Measurements from ENCODE around the gene CENPP. TPM values are rescaled to one million over a fixed set of nuclear protein-coding genes. Genes with fewer than 3 reads are reported as not detected.
"Not testable (repeated sequence)": the region's sequence is repeated elsewhere in the genome, so short reads cannot be mapped to it uniquely, and the experiment has no call there.

Gene CENPP
- total RNA-seq, 2 donors from 2014 or later, result 1.7 to 2.4 TPM

GRCh38 chr9:92592946-92593861 lies 267.5 kb downstream of the CENPP start:
- ATAC-seq (no peak), DNase-seq (no peak)
- intact Hi-C loops (cut with DNase I, micrococcal nuclease), result no loop called here

DNA sequence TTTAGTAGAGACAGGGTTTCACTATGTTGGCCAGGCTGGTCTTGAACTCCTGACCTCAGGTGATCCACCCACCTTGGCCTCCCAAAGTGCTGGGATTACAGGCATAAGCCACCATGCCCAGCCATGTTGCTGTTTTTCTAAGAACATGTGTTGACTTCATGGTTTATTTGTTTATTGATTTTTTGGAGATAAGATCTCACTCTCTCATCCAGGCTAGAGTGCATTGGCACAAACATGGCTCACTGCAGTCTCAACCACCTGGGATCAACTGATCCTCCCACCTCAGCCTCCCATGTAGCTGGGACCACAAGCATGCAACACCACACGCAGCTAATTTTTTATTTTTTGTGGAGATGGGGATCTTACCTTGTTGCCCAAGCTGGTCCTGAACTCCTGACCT lies 269.3 kb downstream of the CENPP start:
- DNase-seq; ATAC-seq; intact Hi-C loops (cut with DNase I, micrococcal nuclease): not testable (repeated sequence)

- no peak for DNase-seq
- intact Hi-C loops (cut with DNase I, micrococcal nuclease), result no loop called here
- no peak for ATAC-seq
Measured at GRCh38 chr9:92595930-92596329, 270.2 kb downstream of the CENPP start.

GRCh38 chr9:92598382-92598781 lies 272.6 kb downstream of the CENPP start:
- ATAC-seq (no peak), DNase-seq (no peak)
- intact Hi-C loops (cut with DNase I, micrococcal nuclease), result no loop called here

DNA sequence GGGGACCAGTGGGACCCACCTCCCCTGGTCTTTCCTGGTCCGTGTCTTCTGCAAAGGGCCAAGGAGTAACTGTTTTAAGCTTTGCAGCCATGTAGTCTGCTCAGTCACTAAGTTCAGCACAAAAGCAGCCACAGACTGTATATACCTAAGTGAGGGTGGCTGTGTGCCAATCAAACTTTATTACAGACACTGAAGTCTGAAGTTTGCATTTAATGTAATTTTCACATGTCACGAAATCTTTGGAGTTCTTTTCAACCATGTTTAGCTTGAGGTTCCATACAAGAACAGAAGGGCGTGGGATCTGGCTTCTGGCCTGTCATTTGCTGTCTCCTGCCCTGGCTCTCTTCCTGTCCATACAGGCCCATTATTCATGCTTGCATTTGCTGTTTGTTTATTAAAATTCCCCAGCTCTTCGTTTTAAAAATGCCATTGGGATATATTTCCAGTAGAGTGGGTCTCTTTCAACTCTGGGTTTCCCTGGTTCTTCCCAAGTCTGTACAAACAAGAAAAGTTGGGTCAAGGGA lies 274.2 kb downstream of the CENPP start:
- DNase-seq (no peak), ATAC-seq (no peak)
- intact Hi-C loops (cut with DNase I, micrococcal nuclease), result no loop called here

- ATAC-seq (no peak), DNase-seq (no peak)
- intact Hi-C loops (cut with DNase I, micrococcal nuclease), result no loop called here
Measured at GRCh38 chr9:92600462-92601261, 274.9 kb downstream of the CENPP start.

- intact Hi-C loops (cut with DNase I, micrococcal nuclease), result no loop called here
- ATAC-seq (no peak), DNase-seq (no peak)
Measured at GRCh38 chr9:92601451-92601850, 275.7 kb downstream of the CENPP start.

- intact Hi-C loops (cut with DNase I, micrococcal nuclease), result no loop called here
- DNase-seq (no peak), ATAC-seq (no peak)
Measured at GRCh38 chr9:92602413-92602812, 276.7 kb downstream of the CENPP start.

- ATAC-seq (no peak), DNase-seq (no peak)
- intact Hi-C loops (cut with DNase I, micrococcal nuclease), result no loop called here
Measured at GRCh38 chr9:92603100-92603499, 277.3 kb downstream of the CENPP start.

GRCh38 chr9:92603990-92604389 lies 278.2 kb downstream of the CENPP start:
- intact Hi-C loops (cut with DNase I, micrococcal nuclease), result no loop called here
- ATAC-seq, result no peak

DNA sequence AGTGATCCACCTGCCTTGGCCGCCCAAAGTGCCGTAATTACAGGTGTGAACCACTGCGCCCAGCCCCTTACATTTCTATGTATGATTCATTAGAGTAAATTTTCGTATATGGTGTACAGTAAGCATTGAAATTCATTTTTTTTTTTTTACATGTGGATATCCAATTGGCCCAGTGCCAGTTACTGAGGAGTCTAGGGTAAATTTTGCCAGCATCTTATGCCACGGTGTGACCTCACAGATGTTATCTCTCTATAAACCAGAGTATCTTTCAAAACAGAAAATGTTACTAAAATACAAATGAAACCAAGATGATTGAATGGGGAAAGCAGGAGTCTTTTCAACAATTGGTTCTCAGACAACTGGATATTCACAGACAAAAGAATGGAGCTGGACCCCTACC lies 279.5 kb downstream of the CENPP start:
- intact Hi-C loops (cut with DNase I, micrococcal nuclease), result no loop called here
- no peak for ATAC-seq
- no peak for DNase-seq

More at GRCh38 chr9:92603990-92604389, 278.2 kb downstream of the CENPP start:
- no peak for DNase-seq

DNA sequence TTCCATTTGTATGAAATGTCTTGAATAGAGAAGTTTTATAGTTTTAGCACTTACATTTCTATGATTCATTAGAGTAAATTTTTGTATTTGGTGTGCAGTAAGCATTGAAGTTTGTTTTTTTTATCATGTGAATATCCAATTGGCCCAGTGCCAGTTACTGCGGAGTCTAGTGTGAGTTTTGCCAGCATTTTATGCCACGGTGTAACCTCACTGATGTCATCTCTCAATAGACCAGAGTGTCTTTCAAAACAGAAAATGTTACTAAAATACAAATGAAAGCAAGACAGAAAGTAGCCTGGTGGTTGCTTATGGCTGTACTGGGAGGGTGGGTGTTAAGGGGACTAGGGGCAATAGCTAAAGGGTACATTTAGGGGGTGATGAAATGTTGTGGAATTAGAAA lies 281.3 kb downstream of the CENPP start:
- ATAC-seq, result no peak
- no peak for DNase-seq

GRCh38 chr9:92607773-92608172 lies 282.0 kb downstream of the CENPP start:
- DNase-seq (no peak), ATAC-seq (no peak)
- intact Hi-C loops (cut with DNase I, micrococcal nuclease), result no loop called here

More for the DNA sequence above, 281.3 kb downstream of the CENPP start:
- intact Hi-C loops (cut with DNase I, micrococcal nuclease), result no loop called here

DNA sequence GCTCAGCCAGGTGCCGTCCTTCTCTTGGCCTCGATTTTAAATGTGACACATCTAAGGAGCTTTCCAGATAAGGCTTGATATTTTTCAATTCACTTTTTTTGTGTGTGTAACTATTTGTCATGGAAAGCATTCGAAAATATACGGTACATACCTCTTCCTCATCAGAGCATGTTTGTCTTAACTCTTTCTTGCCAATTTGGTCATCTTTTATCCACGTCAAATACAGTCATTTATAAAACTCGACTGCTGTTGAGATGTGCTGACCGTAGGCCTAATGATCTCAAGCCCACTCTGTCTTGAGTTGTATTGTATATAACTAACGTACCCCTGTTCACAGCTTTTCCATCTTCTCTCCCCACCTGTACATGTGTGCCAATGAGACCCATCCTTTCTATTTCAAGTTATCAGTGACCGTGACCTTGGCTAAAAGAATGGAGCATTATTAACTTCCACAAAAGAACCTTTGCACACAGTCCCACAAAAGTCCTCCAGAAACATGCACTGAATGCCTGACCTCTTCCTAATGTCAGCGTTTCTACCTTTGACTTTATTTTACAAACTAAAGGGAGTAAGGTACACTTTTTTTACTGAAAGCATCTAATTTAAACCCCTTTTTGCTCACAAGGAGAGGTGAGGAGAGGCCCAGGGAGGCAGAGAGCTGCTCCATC lies 282.6 kb downstream of the CENPP start:
- ATAC-seq (no peak), DNase-seq (no peak)
- intact Hi-C loops (cut with DNase I, micrococcal nuclease), result no loop called here

- intact Hi-C loops (cut with DNase I, micrococcal nuclease), result no loop called here
- DNase-seq, result no peak
- no peak for ATAC-seq
Measured at GRCh38 chr9:92608909-92609445, 283.2 kb downstream of the CENPP start.

GRCh38 chr9:92610470-92611420 lies 285.0 kb downstream of the CENPP start:
- ATAC-seq (no peak), DNase-seq (no peak)
- intact Hi-C loops (cut with DNase I, micrococcal nuclease), result no loop called here

DNA sequence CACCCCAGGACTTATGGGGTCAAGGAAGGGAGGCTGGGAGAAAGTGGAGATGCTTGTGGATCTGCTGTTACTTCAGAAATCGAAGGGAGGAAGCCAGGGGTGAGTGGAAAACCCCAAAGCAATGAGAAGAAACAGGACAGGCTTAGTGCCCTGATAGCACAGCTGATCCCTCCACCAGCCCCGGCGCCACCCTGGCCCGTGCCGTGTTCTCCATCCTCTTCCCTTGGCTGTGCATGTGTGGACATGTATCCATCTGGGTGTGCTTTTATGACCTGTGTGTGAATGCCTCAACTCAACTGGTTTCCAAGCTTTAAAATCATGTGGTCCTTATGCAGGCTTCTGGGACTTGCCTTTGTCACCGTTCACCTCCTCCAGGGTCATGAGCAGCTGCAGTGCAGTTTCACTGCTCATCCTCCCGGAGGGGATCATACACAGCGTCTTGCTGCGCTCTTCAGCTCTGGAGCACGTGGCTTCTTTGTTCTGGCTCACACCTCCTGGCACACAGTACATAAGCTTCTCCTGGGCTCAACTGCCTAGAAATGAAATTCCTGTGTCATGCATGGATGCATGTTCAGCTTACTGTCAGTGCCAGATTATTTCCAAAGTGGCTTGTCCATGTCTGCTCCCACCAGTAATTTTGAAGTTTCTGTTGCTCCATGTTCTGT lies 286.0 kb downstream of the CENPP start:
- intact Hi-C loops (cut with DNase I, micrococcal nuclease), result no loop called here
- no peak for ATAC-seq
- DNase-seq, result no peak

Measured in left colon (tissue), 2 donors.